Small intestine (tissue), 4 donors: ENCODE data around the gene BROX. TPM values are rescaled to one million over a fixed set of nuclear protein-coding genes. Genes with fewer than 3 reads are reported as not detected.

ENCODE experiments used
- polyA plus RNA-seq, 4 donors: library from polyadenylated mRNA; stranded (reverse) in 3 of 4; unstranded in 1 of 4; fragments of 200-250 nt in 3 of 4; fragments of 120-200 nt in 1 of 4; gene quantifications; one replicate each; pipeline versions ENCODE4 v1.2.1 to v1.2.3, GENCODE V29; 2013
- donor health status: healthy with polysubstance abuse.
- donor health status: Bipolar disorder and iron deficiency.
- donor health status: healthy.

Gene BROX
- polyA plus RNA-seq, 4 donors, result 22.0 to 43.3 (median 25.2) TPM

Other genes with a start within 250 kb of the BROX start
- gene HHIPL2, start 164.5 kb upstream of the BROX start, polyA plus RNA-seq, result under 1 TPM in 2 of 4 donors, not detected in 2; 0.04 to 0.30 TPM
- gene TAF1A, start 122.6 kb upstream of the BROX start, polyA plus RNA-seq, result 10 to 100 TPM in 1 of 4 donors, 1 to 10 TPM in 2, under 1 TPM in 1; 0.45 to 12.3 (median 2.4) TPM
- 10 to 100 TPM; 14.3 to 58.8 (median 23.0) TPM for gene MIA3, start 94.5 kb upstream of the BROX start, polyA plus RNA-seq
- 10 to 100 TPM; 26.5 to 38.1 (median 30.9) TPM for gene AIDA, start 73 bp upstream of the BROX start, polyA plus RNA-seq
- gene FAM177B, start 24.6 kb downstream of the BROX start, polyA plus RNA-seq, result 10 to 100 TPM in 1 of 4 donors, 1 to 10 TPM in 3; 3.8 to 16.5 (median 8.5) TPM
- gene DISP1, start 102.5 kb downstream of the BROX start, polyA plus RNA-seq, result 1 to 10 TPM; 2.3 to 7.5 (median 3.3) TPM